A673 (cell line): ENCODE measurements around the gene ARNT2. TPM values are rescaled to one million over a fixed set of nuclear protein-coding genes. Genes with fewer than 3 reads are reported as not detected.
"Not testable (repeated sequence)": the region's sequence is repeated elsewhere in the genome, so short reads cannot be mapped to it uniquely, and the experiment has no call there.

Experiments
- BruUV-seq: library from RNA; stranded (reverse); fragments of 400-500 nt; replicated peaks from 2 replicates; lab custom pipeline; 2021; lab: Mats Ljungman, UMichigan
- CTCF ChIA-PET: fragments of 300-600 bp; sonication (Branson Sonifier 250); formaldehyde crosslinking; loops from one replicate; lab custom pipeline; 2022; ENCODE audit warnings: antibody characterized with exemption; lab: Charles Lee
- POLR2A ChIA-PET: fragments of 300-600 bp; sonication (Branson Sonifier 250); formaldehyde crosslinking; loops from one replicate; lab custom pipeline; 2022; ENCODE audit warnings: antibody characterized with exemption; ENCODE audit not compliant: low non-redundant PET; lab: Charles Lee
- DNase-seq: peaks from one replicate; pipeline ENCODE4 v3.0.0-alpha.2; 2015; ENCODE audit warnings: low spot score
- H3K27ac ChIP-seq: fragments of 200-600 bp; sonication (generic); 2 replicates; pipeline ENCODE4 v1.5.1; 2016; ENCODE audit warnings: mixed run types, low read depth, mild to moderate bottlenecking, mixed read lengths, antibody characterized with exemption, low read length; ENCODE audit not compliant: poor library complexity, severe bottlenecking
- H3K27me3 ChIP-seq: fragments of 200-600 bp; sonication (generic); replicated peaks from 2 replicates; pipeline ENCODE4 v1.6.1; 2017; ENCODE audit warnings: mixed run types, low read depth, mild to moderate bottlenecking, mixed read lengths, antibody characterized with exemption, low read length; ENCODE audit not compliant: insufficient read depth, poor library complexity
- H3K36me3 ChIP-seq: fragments of 200-600 bp; sonication (generic); 2 replicates; pipeline ENCODE4 v1.6.1; 2016; ENCODE audit warnings: mixed run types, mild to moderate bottlenecking, mixed read lengths, antibody characterized with exemption, low read length; ENCODE audit not compliant: insufficient read depth, poor library complexity, severe bottlenecking
- H3K4me1 ChIP-seq: fragments of 200-600 bp; sonication (generic); 2 replicates; pipeline ENCODE4 v1.6.1; 2017; ENCODE audit warnings: mixed run types, mild to moderate bottlenecking, mixed read lengths, antibody characterized with exemption, low read length; ENCODE audit not compliant: insufficient read depth, poor library complexity, severe bottlenecking
- H3K4me3 ChIP-seq: fragments of 200-600 bp; sonication (generic); 2 replicates; pipeline ENCODE4 v1.5.1; 2016; ENCODE audit warnings: low read depth, mixed run types, mild to moderate bottlenecking, mixed read lengths, low read length; ENCODE audit not compliant: poor library complexity, severe bottlenecking
- H3K9me3 ChIP-seq: fragments of 200-600 bp; sonication (generic); 2 replicates; pipeline ENCODE4 v1.6.1; 2016; ENCODE audit warnings: mixed run types, low read depth, mild to moderate bottlenecking, mixed read lengths, antibody characterized with exemption, low read length; ENCODE audit not compliant: poor library complexity, severe bottlenecking
- CTCF ChIP-seq: fragments of 300-800, 200-600 bp; sonication (generic); conservative IDR thresholded peaks from 2 replicates; pipeline ENCODE4 v1.5.1; 2017; ENCODE audit warnings: low read depth, mild to moderate bottlenecking, antibody characterized with exemption, low read length, moderate library complexity, mixed read lengths
- EZH2 ChIP-seq: fragments of 200-600 bp; sonication (generic); IDR thresholded peaks from 2 replicates; pipeline ENCODE4 v1.6.1; 2017; ENCODE audit warnings: borderline replicate concordance, low read depth, mild to moderate bottlenecking, mixed read lengths, antibody characterized with exemption, low read length; ENCODE audit not compliant: poor library complexity, severe bottlenecking
- intact Hi-C: fragments of 100-400 bp; cut with micrococcal nuclease; formaldehyde crosslinking; loops from one replicate; pipeline ENCODE4 v1.10.0; 2022; ENCODE audit not compliant: unreplicated experiment
- total RNA-seq: library from RNA; stranded (reverse); gene quantifications from 2 replicates; pipeline ENCODE4 v1.2.3, GENCODE V29; 2021

ARNT2 gene
- total RNA-seq, 1 experiment from 2014 or later = 2.1 TPM

- Histone ChIP-seq H3K27me3 (peaks cover 16% of the 10 kb centered on the region), H3K9me3 (no peaks in the 10 kb centered on the region), H3K27ac (no peak overlapping the region), H3K4me1 (no peaks in the 10 kb centered on the region), H3K4me3 (no peak overlapping the region), H3K36me3 (no peaks in the 10 kb centered on the region)
- ChIA-PET CTCF (no interaction called here), POLR2A (no interaction called here)
- TF ChIP-seq EZH2 (no peak), CTCF (no peak)
- no TSS peak for BruUV-seq
- intact Hi-C loops = no loop called here
- no peak for DNase-seq
Observed at GRCh38 chr15:80389370-80389769, 14.8 kb upstream of the ARNT2 start.

GRCh38 chr15:80390942-80391341 lies 13.2 kb upstream of the ARNT2 start:
- H3K9me3 ChIP-seq, H3K4me3 ChIP-seq, DNase-seq, intact Hi-C loops, CTCF ChIA-PET, POLR2A ChIA-PET, BruUV-seq, H3K4me1 ChIP-seq, H3K36me3 ChIP-seq, H3K27ac ChIP-seq: not testable (repeated sequence)
- peaks cover 16% of the 10 kb centered on the region for H3K27me3 ChIP-seq

GRCh38 chr15:80395616-80396015 lies 8.6 kb upstream of the ARNT2 start:
- no peak for TF ChIP-seq EZH2
- TF ChIP-seq CTCF = no peak
- H3K36me3 ChIP-seq = no peaks in the 10 kb centered on the region
- no peak overlapping the region for H3K4me3 ChIP-seq
- ChIA-PET CTCF (no interaction called here), POLR2A (no interaction called here)
- DNase-seq = no peak
- intact Hi-C loops = no loop called here
- H3K4me1 ChIP-seq = no peaks in the 10 kb centered on the region
- no peak overlapping the region for H3K27ac ChIP-seq
- peaks cover 11% of the 10 kb centered on the region for H3K27me3 ChIP-seq
- no TSS peak for BruUV-seq
- H3K9me3 ChIP-seq = no peaks in the 10 kb centered on the region

DNA sequence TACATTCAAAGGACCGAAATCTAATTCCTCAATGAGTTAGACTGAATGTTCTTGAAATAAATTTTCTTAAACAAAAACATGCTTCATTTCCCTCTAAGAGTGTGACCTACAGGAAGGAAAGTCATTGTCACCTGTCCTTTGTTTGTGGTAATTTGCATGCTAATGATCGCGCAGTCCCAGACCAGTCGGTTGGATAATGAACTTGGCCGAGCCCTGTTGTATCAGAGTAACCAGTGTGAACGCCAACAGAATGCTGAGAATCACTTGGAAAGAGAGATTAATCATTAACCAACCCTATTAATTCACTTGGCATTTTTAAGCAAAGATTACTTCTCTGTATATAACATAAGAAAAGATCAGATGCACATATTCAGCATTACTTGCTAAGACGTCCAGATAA lies 8.1 kb upstream of the ARNT2 start:
- ChIA-PET POLR2A (no interaction called here), CTCF (no interaction called here)
- intact Hi-C loops = no loop called here
- H3K36me3 ChIP-seq = no peaks in the 10 kb centered on the region
- peaks cover 11% of the 10 kb centered on the region for H3K27me3 ChIP-seq
- no TSS peak for BruUV-seq
- no peak overlapping the region for H3K4me3 ChIP-seq
- H3K4me1 ChIP-seq = no peaks in the 10 kb centered on the region
- no peaks in the 10 kb centered on the region for H3K9me3 ChIP-seq
- no peak for DNase-seq
- TF ChIP-seq CTCF (no peak), EZH2 (no peak)
- H3K27ac ChIP-seq = no peak overlapping the region
